MCF 10A (cell line): Measurements from ENCODE around the gene BRD7. TPM values are rescaled to one million over a fixed set of nuclear protein-coding genes. Genes with fewer than 3 reads are reported as not detected.

Experiments
- BruUV-seq: library from RNA; stranded (reverse); fragments of 400-500 nt; replicated peaks from 2 replicates; lab custom pipeline; 2021; lab: Mats Ljungman, UMichigan
- CTCF ChIA-PET: fragments of 300-600 bp; sonication (Branson Sonifier 250); formaldehyde crosslinking; extraction: SDS; loops from one replicate; lab custom pipeline; 2021; ENCODE audit warnings: antibody characterized with exemption, inconsistent platforms; lab: Yijun Ruan, JAX
- POLR2A ChIA-PET: fragments of 300-600, 350-650 bp; sonication (Branson Sonifier 250); formaldehyde crosslinking; extraction: SDS; loops from one replicate; lab custom pipeline; 2020; ENCODE audit warnings: antibody characterized with exemption, inconsistent platforms; lab: Yijun Ruan, JAX
- DNase-seq: peaks from one replicate; pipeline ENCODE4 v3.0.0-alpha.2; 2018; ENCODE audit not compliant: unreplicated experiment
- H3K27ac Mint-ChIP-seq: one replicate; pipeline ENCODE4 v1.8.0; 2022; ENCODE audit warnings: mild to moderate bottlenecking, low read depth, mixed read lengths; ENCODE audit not compliant: unreplicated experiment
- H3K27me3 Mint-ChIP-seq: one replicate; pipeline ENCODE4 v1.8.0; 2022; ENCODE audit warnings: mixed read lengths; ENCODE audit not compliant: insufficient read depth, unreplicated experiment
- H3K36me3 Mint-ChIP-seq: one replicate; pipeline ENCODE4 v1.8.0; 2022; ENCODE audit warnings: mild to moderate bottlenecking, moderate library complexity, mixed read lengths; ENCODE audit not compliant: insufficient read depth, unreplicated experiment
- H3K4me1 Mint-ChIP-seq: one replicate; pipeline ENCODE4 v1.8.0; 2022; ENCODE audit warnings: mixed read lengths; ENCODE audit not compliant: insufficient read depth, unreplicated experiment
- H3K4me3 Mint-ChIP-seq: one replicate; pipeline ENCODE4 v1.8.0; 2022; ENCODE audit warnings: mild to moderate bottlenecking, moderate library complexity, mixed read lengths; ENCODE audit not compliant: unreplicated experiment
- H3K9me3 Mint-ChIP-seq: one replicate; pipeline ENCODE4 v1.8.0; 2022; ENCODE audit warnings: mixed read lengths; ENCODE audit not compliant: unreplicated experiment
- intact Hi-C: fragments of 100-400 bp; cut with micrococcal nuclease; formaldehyde crosslinking; loops from 2 replicates; pipeline ENCODE4 v1.14.1; 2022
- total RNA-seq: library from RNA; stranded (reverse); gene quantifications from 2 replicates; pipeline ENCODE4 v1.2.3, GENCODE V29; 2022
- TF ChIP-seq, protein P1 (sequence below): fragments of 200-600 bp; IDR thresholded peaks from one replicate; pipeline ENCODE4 v1.8.0; 2022; ENCODE audit warnings: antibody characterized with exemption, mild to moderate bottlenecking; ENCODE audit not compliant: unreplicated experiment

Gene BRD7
- total RNA-seq, 1 experiment from 2014 or later, result 75.9 TPM

DNA sequence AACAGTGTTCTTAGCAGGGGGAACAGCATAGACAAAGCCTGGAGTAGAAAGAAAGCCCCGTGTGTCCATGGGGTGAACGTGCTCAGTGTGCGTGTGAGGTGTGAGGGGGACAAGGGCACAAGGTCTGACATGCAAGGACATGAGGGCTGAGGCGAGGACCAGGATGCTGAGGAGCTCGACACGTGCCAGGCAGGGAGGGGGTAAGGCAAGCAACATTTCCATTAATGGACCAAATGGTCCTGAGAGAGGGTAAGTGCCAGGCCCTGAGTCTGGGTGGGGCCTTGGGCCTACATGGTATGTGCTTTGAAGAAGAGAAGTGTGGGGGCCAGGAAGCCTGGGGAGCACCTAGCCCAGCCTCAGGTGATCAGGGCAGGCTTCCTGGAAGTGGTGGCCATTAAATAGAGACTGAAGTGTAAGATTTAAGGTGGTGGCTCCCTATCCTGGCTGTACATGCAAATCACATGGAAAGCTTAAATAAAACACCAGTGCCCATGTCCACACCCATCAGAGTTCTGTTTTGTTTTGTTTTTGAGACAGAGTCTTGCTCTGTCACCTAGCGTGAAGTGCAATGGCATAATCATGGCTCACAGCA, 73.2 kb downstream of the BRD7 start:
- Mint-ChIP-seq H3K27me3 (no peaks in the 10 kb centered on the region), H3K4me1 (no peaks in the 10 kb centered on the region), H3K36me3 (peaks cover 6% of the 10 kb centered on the region), H3K27ac (no peak overlapping the region), H3K9me3 (no peaks in the 10 kb centered on the region), H3K4me3 (no peak overlapping the region)
- TF ChIP-seq, protein P1, sequence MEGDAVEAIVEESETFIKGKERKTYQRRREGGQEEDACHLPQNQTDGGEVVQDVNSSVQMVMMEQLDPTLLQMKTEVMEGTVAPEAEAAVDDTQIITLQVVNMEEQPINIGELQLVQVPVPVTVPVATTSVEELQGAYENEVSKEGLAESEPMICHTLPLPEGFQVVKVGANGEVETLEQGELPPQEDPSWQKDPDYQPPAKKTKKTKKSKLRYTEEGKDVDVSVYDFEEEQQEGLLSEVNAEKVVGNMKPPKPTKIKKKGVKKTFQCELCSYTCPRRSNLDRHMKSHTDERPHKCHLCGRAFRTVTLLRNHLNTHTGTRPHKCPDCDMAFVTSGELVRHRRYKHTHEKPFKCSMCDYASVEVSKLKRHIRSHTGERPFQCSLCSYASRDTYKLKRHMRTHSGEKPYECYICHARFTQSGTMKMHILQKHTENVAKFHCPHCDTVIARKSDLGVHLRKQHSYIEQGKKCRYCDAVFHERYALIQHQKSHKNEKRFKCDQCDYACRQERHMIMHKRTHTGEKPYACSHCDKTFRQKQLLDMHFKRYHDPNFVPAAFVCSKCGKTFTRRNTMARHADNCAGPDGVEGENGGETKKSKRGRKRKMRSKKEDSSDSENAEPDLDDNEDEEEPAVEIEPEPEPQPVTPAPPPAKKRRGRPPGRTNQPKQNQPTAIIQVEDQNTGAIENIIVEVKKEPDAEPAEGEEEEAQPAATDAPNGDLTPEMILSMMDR, result no peak
- intact Hi-C loops, result no loop called here
- ChIA-PET CTCF (interaction anchor here (0.6 to 1.6 kb wide), 4 partner anchors 11 to 217 kb away, joined by 3 to 5 read pairs (median 4); no protein-coding TSS in a partner anchor), POLR2A (no interaction called here)
- no TSS peak for BruUV-seq
- DNase-seq, result no peak

DNA sequence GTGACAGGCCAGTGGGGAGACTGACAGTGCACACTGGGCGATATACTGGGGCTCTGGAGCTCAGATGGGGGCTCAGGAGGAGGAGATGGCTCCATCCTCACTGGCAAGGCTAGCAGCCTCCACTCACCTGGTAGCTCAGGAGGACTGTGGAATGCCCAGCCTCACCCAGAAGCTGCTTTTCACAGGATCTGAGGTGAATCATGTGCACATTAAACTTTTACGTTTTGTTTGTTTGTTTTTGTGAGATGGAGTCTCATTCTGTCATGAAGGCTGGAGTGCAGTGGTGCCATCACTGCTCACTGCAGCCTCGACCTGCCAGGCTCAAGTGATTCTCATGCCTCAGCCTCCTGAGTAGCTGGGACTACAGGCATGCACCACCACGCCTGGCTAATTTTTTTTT, 73.8 kb downstream of the BRD7 start:
- Mint-ChIP-seq H3K36me3 (peaks cover 6% of the 10 kb centered on the region), H3K4me3 (no peak overlapping the region), H3K27me3 (no peaks in the 10 kb centered on the region), H3K9me3 (no peaks in the 10 kb centered on the region), H3K27ac (no peak overlapping the region), H3K4me1 (no peaks in the 10 kb centered on the region)
- ChIA-PET CTCF (interaction anchor here (0.6 to 1.6 kb wide), 4 partner anchors 9 to 32 kb away, joined by 3 to 5 read pairs (median 4); no protein-coding TSS in a partner anchor), POLR2A (no interaction called here)
- intact Hi-C loops, result no loop called here
- TF ChIP-seq, protein P1, result no peak
- DNase-seq, result no peak
- BruUV-seq, result no TSS peak

DNA sequence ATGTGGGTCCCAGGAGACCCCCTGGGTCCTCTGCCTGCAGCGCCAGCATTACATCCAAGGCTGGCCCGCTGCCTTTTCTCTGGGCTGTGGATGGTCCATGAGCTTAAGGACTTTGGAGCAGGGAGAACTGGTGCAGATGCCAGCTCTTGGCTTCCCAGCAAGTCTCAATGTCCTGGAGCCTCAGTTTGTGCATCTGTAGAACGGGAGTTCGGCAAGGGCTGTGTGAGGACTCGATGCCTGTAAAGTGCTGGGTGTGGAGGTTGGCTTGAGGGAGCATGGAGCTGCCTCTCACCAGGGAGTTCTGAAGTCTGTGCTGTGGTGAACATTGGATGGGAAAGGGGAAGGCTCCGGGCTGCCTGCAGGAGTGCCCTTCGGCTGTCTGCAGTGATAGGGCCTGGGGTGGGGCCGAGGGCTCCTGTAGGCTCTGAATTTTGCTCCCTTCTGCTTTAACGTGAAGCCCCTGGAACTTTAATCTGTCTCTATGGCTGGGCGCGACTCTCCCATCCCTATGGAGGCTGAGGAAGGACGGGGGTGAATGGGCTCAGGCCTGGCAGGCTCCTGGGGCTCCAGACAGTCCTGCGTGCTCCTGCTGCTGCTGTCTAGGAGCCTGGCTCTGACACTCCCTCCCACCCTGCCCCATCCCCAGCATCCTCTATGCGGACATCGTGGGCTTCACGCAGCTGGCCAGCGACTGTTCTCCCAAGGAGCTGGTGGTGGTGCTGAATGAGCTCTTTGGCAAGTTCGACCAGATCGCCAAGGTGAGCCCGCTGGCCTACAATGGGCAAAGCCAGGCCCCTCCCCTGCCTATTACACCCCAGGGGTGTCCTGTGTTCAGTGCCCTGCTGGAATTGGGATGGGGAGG, 74.6 kb downstream of the BRD7 start:
- CTCF ChIA-PET, result interaction anchor here (1.0 to 1.6 kb wide), 2 partner anchors 8 to 33 kb away, joined by 3 to 5 read pairs; no protein-coding TSS in a partner anchor
- H3K27me3 Mint-ChIP-seq, result no peaks in the 10 kb centered on the region
- DNase-seq, result no peak
- TF ChIP-seq, protein P1, result no peak
- no TSS peak for BruUV-seq
- no peak overlapping the region for H3K4me3 Mint-ChIP-seq
- H3K9me3 Mint-ChIP-seq, result no peaks in the 10 kb centered on the region
- intact Hi-C loops, result no loop called here
- no peak overlapping the region for H3K27ac Mint-ChIP-seq
- POLR2A ChIA-PET, result interaction anchor here (0.6 kb wide), 1 partner anchor 420 kb away, joined by 3 read pairs; no protein-coding TSS in a partner anchor
- H3K36me3 Mint-ChIP-seq, result peaks cover 6% of the 10 kb centered on the region
- H3K4me1 Mint-ChIP-seq, result no peaks in the 10 kb centered on the region
